ENCODE data around the gene ITGB4. TPM values are rescaled to one million over a fixed set of nuclear protein-coding genes. Genes with fewer than 3 reads are reported as not detected.

Gene ITGB4
- total RNA-seq, 1 donor from 2014 or later: 9.7 TPM

DNA sequence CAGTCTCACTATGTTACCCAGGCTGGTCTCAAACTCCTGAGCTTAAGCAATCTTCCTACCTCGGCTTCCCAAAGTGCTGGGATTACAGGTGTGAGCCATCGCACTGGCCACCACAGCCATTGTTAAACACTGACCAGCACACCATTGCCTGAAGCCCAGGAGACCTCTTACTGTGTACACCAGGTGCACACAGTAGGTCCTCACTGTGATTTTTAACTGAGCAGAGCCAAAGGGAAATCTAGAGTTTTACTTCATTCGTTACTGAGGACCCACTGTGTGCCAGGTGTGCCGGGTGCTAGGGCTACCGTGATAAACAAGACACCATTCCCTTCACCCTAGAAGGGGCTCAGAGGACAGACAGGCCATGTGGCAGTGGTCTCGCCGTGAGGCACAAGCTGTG is 4.2 kb downstream of the ITGB4 start:
- Mint-ChIP-seq H3K4me1 (ENCODE audit: low read depth) (no peaks in the 10 kb centered on the region), H3K27ac (no peak overlapping the region), H3K27me3 (peaks cover 2% of the 10 kb centered on the region), H3K4me3 (ENCODE audit: low read depth) (no peak overlapping the region), H3K9me3 (ENCODE audit: low read depth) (no peaks in the 10 kb centered on the region), H3K36me3 (ENCODE audit: insufficient read depth) (peaks cover 1% of the 10 kb centered on the region)
- TF ChIP-seq, protein P1, sequence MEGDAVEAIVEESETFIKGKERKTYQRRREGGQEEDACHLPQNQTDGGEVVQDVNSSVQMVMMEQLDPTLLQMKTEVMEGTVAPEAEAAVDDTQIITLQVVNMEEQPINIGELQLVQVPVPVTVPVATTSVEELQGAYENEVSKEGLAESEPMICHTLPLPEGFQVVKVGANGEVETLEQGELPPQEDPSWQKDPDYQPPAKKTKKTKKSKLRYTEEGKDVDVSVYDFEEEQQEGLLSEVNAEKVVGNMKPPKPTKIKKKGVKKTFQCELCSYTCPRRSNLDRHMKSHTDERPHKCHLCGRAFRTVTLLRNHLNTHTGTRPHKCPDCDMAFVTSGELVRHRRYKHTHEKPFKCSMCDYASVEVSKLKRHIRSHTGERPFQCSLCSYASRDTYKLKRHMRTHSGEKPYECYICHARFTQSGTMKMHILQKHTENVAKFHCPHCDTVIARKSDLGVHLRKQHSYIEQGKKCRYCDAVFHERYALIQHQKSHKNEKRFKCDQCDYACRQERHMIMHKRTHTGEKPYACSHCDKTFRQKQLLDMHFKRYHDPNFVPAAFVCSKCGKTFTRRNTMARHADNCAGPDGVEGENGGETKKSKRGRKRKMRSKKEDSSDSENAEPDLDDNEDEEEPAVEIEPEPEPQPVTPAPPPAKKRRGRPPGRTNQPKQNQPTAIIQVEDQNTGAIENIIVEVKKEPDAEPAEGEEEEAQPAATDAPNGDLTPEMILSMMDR (IDR thresholded peaks at IDR 0.05; ENCODE audit: unreplicated experiment): no peak
- no peak for DNase-seq (ENCODE audit: low spot score, unreplicated experiment)

DNA sequence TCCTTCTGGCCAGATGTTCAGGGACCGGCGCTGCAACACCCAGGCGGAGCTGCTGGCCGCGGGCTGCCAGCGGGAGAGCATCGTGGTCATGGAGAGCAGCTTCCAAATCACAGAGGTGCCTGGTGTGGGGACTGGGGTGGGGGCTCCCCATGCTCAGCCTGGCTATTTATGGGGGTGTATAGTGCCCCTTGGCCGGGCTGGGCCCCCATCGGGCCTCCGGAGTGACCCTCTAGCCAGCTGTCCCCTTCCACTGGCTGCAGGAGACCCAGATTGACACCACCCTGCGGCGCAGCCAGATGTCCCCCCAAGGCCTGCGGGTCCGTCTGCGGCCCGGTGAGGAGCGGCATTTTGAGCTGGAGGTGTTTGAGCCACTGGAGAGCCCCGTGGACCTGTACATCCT is 6.1 kb downstream of the ITGB4 start:
- H3K4me1 Mint-ChIP-seq (ENCODE audit: low read depth): no peaks in the 10 kb centered on the region
- no peak for DNase-seq (ENCODE audit: low spot score, unreplicated experiment)
- no peak overlapping the region for H3K27ac Mint-ChIP-seq
- H3K4me3 Mint-ChIP-seq (ENCODE audit: low read depth): no peak overlapping the region
- H3K9me3 Mint-ChIP-seq (ENCODE audit: low read depth): no peaks in the 10 kb centered on the region
- TF ChIP-seq, protein P1 (IDR thresholded peaks at IDR 0.05; ENCODE audit: unreplicated experiment): no peak
- H3K27me3 Mint-ChIP-seq: no peaks in the 10 kb centered on the region
- H3K36me3 Mint-ChIP-seq (ENCODE audit: insufficient read depth): peaks cover 1% of the 10 kb centered on the region

DNA sequence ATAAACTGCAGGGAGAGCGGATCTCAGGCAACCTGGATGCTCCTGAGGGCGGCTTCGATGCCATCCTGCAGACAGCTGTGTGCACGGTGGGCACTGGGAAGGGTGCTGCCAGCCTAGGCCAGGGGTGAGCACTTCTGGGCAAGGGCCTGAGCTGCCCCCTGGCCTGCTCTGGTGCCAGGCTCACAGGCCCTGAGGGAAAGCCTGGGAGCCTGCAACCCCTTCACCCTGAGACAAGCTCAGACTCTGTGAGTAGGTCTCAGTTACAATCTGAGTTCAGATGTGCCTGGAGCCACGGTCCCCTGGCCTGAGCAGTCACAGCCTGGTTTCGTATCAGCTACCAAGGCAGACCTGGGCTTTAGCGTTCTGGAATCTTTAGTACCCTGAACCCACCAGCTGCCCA is 8.1 kb downstream of the ITGB4 start:
- H3K4me3 Mint-ChIP-seq (ENCODE audit: low read depth): no peak overlapping the region
- TF ChIP-seq, protein P1 (IDR thresholded peaks at IDR 0.05; ENCODE audit: unreplicated experiment): no peak
- no peak overlapping the region for H3K27ac Mint-ChIP-seq
- H3K36me3 Mint-ChIP-seq (ENCODE audit: insufficient read depth): peaks cover 1% of the 10 kb centered on the region
- no peaks in the 10 kb centered on the region for H3K4me1 Mint-ChIP-seq (ENCODE audit: low read depth)
- no peaks in the 10 kb centered on the region for H3K27me3 Mint-ChIP-seq
- no peak for DNase-seq (ENCODE audit: low spot score, unreplicated experiment)
- H3K9me3 Mint-ChIP-seq (ENCODE audit: low read depth): no peaks in the 10 kb centered on the region

DNA sequence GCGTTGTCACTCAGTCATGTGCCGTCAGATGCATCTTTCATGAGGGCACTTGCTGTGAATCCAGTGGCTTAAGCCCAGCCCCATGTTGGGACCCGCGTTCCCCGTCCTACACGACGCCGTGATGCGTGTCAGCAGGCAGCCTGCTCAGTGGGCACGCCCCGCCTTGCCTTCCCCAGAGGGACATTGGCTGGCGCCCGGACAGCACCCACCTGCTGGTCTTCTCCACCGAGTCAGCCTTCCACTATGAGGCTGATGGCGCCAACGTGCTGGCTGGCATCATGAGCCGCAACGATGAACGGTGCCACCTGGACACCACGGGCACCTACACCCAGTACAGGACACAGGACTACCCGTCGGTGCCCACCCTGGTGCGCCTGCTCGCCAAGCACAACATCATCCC is 8.8 kb downstream of the ITGB4 start:
- Mint-ChIP-seq H3K4me1 (ENCODE audit: low read depth) (no peaks in the 10 kb centered on the region), H3K27me3 (no peaks in the 10 kb centered on the region), H3K4me3 (ENCODE audit: low read depth) (no peak overlapping the region), H3K27ac (no peak overlapping the region), H3K36me3 (ENCODE audit: insufficient read depth) (peaks cover 1% of the 10 kb centered on the region), H3K9me3 (ENCODE audit: low read depth) (no peaks in the 10 kb centered on the region)
- TF ChIP-seq, protein P1 (IDR thresholded peaks at IDR 0.05; ENCODE audit: unreplicated experiment): no peak
- no peak for DNase-seq (ENCODE audit: low spot score, unreplicated experiment)

DNA sequence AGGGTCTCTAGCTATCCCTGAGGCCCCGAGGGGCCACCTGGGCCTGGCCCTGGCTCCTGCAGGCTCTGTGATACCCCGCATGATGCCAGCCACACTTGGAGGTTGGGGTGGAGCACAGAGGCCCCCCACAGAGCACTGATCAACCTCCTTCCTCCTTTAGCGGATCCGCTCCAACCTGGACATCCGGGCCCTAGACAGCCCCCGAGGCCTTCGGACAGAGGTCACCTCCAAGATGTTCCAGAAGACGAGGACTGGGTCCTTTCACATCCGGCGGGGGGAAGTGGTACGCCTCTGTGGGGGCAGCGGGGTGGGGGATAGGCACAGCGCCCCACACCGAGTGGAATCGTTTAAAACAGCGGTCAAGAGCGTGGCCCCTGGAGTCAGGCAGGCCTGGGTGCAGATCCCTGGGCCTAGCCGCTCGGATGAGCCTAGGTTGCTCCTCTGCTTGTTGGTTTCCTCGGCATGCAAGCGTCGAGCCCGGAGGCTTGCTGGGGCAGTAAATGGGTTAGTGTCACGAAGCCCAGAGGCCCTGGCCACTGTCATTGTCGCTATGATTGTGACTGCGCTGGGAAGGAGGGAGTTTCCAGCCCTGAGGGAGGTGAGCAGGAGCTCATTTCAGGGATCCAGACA is 9.9 kb downstream of the ITGB4 start:
- H3K36me3 Mint-ChIP-seq (ENCODE audit: insufficient read depth): peaks cover 4% of the 10 kb centered on the region
- H3K9me3 Mint-ChIP-seq (ENCODE audit: low read depth): no peaks in the 10 kb centered on the region
- H3K27ac Mint-ChIP-seq: no peak overlapping the region
- TF ChIP-seq, protein P1 (IDR thresholded peaks at IDR 0.05; ENCODE audit: unreplicated experiment): no peak
- DNase-seq (ENCODE audit: low spot score, unreplicated experiment): no peak
- H3K4me3 Mint-ChIP-seq (ENCODE audit: low read depth): no peak overlapping the region
- no peaks in the 10 kb centered on the region for H3K4me1 Mint-ChIP-seq (ENCODE audit: low read depth)
- no peaks in the 10 kb centered on the region for H3K27me3 Mint-ChIP-seq

Measured in progenitor cell of endocrine pancreas (in vitro differentiated cells).